ENCODE measurements around the gene OR2AG1. TPM values are rescaled to one million over a fixed set of nuclear protein-coding genes. Genes with fewer than 3 reads are reported as not detected.

The OR2AG1 gene
- total and polyA plus RNA-seq, 8 donors, result under 0.01 TPM; not detected in 7

DNA sequence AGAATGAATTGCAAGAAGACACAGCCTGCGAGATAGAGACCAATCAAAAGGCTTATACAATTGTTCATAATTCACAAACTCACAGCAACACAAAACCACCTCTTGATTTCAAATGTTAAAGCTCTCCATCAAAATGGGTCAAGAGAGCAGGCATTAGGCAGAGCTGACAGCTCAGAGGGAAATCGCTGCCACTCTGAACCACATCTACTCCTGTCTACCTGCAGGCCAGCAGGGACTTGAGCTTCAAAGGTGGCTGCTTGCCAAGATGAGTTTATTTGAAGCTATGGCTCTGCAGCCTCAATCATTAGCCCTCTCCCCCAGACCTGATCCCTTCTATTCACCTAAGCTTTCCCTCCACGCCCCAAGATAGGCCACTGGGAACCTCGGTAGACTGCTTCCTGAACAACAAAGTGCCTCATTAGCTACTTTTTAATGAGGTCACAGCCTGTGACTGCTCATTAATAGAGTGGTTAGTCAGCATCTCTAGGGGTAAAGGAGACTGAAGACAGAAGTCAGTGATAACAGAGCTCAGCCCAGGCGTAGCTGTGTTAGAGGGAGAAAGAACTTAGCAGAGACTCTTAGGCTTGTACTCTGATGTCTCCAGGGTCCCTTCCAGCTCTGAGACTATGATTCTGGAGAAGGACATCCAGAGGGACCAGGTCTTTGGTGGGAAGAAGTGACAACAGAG is 41.5 kb downstream of the OR2AG1 start:
- H3K9me3 ChIP-seq, result no peaks in the 10 kb centered on the region
- 62 to 76% (median 70%) methylated on average over 5 of the region's 5 CpGs for WGBS, 5 donors
- H3K4me1 ChIP-seq, result no peaks in the 10 kb centered on the region
- intact Hi-C loops (cut with DNase I; ENCODE audit: low total_unique reads), result no loop called here
- no peaks in the 10 kb centered on the region for H3K27me3 ChIP-seq
- TF ChIP-seq, protein P1, sequence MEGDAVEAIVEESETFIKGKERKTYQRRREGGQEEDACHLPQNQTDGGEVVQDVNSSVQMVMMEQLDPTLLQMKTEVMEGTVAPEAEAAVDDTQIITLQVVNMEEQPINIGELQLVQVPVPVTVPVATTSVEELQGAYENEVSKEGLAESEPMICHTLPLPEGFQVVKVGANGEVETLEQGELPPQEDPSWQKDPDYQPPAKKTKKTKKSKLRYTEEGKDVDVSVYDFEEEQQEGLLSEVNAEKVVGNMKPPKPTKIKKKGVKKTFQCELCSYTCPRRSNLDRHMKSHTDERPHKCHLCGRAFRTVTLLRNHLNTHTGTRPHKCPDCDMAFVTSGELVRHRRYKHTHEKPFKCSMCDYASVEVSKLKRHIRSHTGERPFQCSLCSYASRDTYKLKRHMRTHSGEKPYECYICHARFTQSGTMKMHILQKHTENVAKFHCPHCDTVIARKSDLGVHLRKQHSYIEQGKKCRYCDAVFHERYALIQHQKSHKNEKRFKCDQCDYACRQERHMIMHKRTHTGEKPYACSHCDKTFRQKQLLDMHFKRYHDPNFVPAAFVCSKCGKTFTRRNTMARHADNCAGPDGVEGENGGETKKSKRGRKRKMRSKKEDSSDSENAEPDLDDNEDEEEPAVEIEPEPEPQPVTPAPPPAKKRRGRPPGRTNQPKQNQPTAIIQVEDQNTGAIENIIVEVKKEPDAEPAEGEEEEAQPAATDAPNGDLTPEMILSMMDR (IDR thresholded peaks at IDR 0.05), result no peak
- no peak for TF ChIP-seq POLR2A (IDR thresholded peaks at IDR 0.05)
- no peak for TF ChIP-seq EP300 (IDR thresholded peaks at IDR 0.05)
- no peak overlapping the region for H3K27ac ChIP-seq
- no peaks in the 10 kb centered on the region for H3K36me3 ChIP-seq
- DNase-seq, result no peak
- no peak overlapping the region for H3K4me3 ChIP-seq

- no peaks in the 10 kb centered on the region for H3K4me1 ChIP-seq
- no peak overlapping the region for H3K27ac ChIP-seq
- H3K4me3 ChIP-seq, result no peak overlapping the region
- WGBS, 5 donors, result 69 to 76% (median 75%) methylated on average over 7 of the region's 7 CpGs
- H3K9me3 ChIP-seq, result no peaks in the 10 kb centered on the region
- no peaks in the 10 kb centered on the region for H3K27me3 ChIP-seq
- no peak for DNase-seq
- intact Hi-C loops (cut with DNase I; ENCODE audit: low total_unique reads), result no loop called here
- H3K36me3 ChIP-seq, result no peaks in the 10 kb centered on the region
- TF ChIP-seq, protein P1 (IDR thresholded peaks at IDR 0.05), result no peak
- TF ChIP-seq EP300 (IDR thresholded peaks at IDR 0.05), result no peak
- TF ChIP-seq POLR2AphosphoS5 (IDR thresholded peaks at IDR 0.05), result no peak
- no peak for TF ChIP-seq POLR2A (IDR thresholded peaks at IDR 0.05)
These were observed 42.5 kb downstream of the OR2AG1 start for GRCh38 chr11:6825231-6825744.

GRCh38 chr11:6828103-6828502 is 45.3 kb downstream of the OR2AG1 start:
- Histone ChIP-seq H3K27me3 (peaks cover 0 to 4% (median 0%) of the 10 kb centered on the region in 3 donors), H3K4me3 (no peak overlapping the region), H3K36me3 (no peaks in the 10 kb centered on the region), H3K9me3 (no peaks in the 10 kb centered on the region), H3K4me1 (no peaks in the 10 kb centered on the region), H3K27ac (no peak overlapping the region)
- DNase-seq, result no peak
- TF ChIP-seq, protein P1 (IDR thresholded peaks at IDR 0.05), result no peak
- no peak for TF ChIP-seq POLR2A (IDR thresholded peaks at IDR 0.05)
- TF ChIP-seq EP300 (IDR thresholded peaks at IDR 0.05), result no peak
- TF ChIP-seq POLR2AphosphoS5 (IDR thresholded peaks at IDR 0.05), result no peak
- intact Hi-C loops (cut with DNase I; ENCODE audit: low total_unique reads), result no loop called here
- 69 to 91% (median 75%) methylated on average over 1 of the region's 1 CpG for WGBS, 5 donors

GRCh38 chr11:6833356-6833755 is 50.5 kb downstream of the OR2AG1 start:
- WGBS, 5 donors, result 69 to 83% (median 81%) methylated on average over 6 of the region's 6 CpGs
- intact Hi-C loops (cut with DNase I; ENCODE audit: low total_unique reads), result no loop called here
- Histone ChIP-seq H3K36me3 (no peaks in the 10 kb centered on the region), H3K9me3 (no peaks in the 10 kb centered on the region), H3K27ac (no peak overlapping the region), H3K27me3 (peaks cover 0 to 4% (median 0%) of the 10 kb centered on the region in 3 donors), H3K4me3 (no peak overlapping the region), H3K4me1 (no peaks in the 10 kb centered on the region)
- DNase-seq, result no peak
- TF ChIP-seq, protein P1 (IDR thresholded peaks at IDR 0.05), result no peak
- TF ChIP-seq POLR2A (IDR thresholded peaks at IDR 0.05) (no peak), EP300 (IDR thresholded peaks at IDR 0.05) (no peak), POLR2AphosphoS5 (IDR thresholded peaks at IDR 0.05) (no peak)
